Measurements from ENCODE around the gene IL21R.
"Not testable (repeated sequence)": the region's sequence is repeated elsewhere in the genome, so short reads cannot be mapped to it uniquely, and the experiment has no call there.

The IL21R gene

DNA sequence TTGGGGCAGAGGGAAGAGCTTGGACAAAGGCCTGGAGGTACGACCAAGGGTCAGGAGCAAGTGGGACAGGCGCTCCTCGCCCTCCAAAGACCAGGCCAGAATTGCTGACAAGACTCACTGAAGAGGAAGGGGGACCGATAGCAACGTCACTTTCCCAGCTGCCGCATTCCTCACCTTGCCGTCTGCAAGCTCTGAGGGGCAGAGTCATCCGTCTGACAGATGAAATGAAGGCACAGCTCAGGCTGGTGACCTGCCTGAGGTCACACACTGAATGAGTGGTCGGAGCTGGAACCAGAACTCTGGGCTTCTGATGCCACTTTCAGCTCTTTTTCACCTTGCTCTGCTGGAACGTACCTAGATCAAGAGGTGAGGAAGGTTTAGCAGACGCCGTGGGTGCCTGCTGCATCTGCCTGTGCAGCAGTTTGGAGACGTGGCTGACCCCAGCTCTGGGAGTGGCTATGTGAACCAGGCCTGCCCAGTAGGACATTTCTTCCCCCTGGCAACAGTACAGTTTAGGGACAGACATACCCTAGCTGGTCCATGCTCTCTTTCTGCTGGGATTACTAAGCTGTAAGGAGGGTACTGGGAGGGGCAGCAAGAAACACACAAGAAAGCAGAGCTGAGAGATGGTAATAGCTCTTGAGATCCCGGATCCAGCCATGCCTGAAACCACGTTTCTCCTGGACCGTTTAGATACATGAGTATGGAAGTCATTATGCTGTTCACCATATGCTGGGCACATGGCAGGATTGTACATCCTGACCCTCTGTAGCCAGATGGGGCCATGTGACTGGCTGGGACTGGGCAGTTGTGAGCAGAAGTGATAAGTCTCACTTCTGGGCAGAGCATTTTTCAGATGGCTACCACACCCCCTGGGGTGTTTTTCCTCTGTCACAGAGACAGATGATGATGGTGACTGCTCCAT is 50.9 kb downstream of the IL21R start:
- TF ChIP-seq, protein P1, sequence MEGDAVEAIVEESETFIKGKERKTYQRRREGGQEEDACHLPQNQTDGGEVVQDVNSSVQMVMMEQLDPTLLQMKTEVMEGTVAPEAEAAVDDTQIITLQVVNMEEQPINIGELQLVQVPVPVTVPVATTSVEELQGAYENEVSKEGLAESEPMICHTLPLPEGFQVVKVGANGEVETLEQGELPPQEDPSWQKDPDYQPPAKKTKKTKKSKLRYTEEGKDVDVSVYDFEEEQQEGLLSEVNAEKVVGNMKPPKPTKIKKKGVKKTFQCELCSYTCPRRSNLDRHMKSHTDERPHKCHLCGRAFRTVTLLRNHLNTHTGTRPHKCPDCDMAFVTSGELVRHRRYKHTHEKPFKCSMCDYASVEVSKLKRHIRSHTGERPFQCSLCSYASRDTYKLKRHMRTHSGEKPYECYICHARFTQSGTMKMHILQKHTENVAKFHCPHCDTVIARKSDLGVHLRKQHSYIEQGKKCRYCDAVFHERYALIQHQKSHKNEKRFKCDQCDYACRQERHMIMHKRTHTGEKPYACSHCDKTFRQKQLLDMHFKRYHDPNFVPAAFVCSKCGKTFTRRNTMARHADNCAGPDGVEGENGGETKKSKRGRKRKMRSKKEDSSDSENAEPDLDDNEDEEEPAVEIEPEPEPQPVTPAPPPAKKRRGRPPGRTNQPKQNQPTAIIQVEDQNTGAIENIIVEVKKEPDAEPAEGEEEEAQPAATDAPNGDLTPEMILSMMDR (IDR thresholded peaks at IDR 0.05; ENCODE audit: insufficient read depth, low read depth, low read length, missing control alignments) = no peak
- H3K4me3 ChIP-seq (ENCODE audit: low read length) = no peak overlapping the region
- DNase-seq (ENCODE audit: low read depth) = no peak

DNA sequence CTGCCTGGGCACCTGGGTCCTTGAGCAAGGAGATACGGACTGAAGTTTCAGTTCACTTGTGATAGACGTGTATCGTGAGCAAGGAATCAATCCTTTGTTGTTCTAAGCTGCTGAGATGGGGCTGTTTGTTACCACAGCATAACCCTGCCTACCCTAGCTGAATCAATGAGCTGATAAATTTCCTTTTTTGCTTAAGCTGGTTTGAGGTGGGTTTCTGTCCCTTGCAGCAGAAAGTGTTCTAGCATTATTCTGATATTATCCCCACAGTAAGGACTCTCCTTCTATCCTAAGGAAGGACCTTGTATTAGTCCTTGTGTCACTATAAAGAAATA is 51.5 kb downstream of the IL21R start:
- H3K4me3 ChIP-seq (ENCODE audit: low read length) = no peak overlapping the region
- TF ChIP-seq, protein P1 (IDR thresholded peaks at IDR 0.05; ENCODE audit: insufficient read depth, low read depth, low read length, missing control alignments) = no peak

DNA sequence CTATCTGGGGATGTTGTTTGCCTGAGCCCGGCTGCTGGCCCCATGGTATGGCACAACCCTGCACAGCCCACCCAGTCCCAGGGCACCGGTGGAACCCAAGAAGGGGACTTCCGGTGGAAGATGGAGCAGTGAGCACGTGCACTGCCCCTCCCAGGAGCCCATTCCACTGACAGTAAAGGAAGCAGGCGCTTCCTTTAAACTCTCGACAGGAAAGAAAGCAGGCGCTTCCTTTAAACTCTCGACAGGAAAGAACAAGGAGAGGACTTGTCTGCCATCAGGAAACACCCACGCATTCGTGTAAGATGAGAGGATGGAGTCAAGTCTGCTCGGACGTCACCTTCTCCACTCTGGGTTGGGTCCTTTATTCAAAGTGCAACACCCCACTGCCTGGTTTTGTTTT is 53.7 kb downstream of the IL21R start:
- TF ChIP-seq, protein P1 (IDR thresholded peaks at IDR 0.05; ENCODE audit: insufficient read depth, low read depth, low read length, missing control alignments) = no peak
- DNase-seq (ENCODE audit: low read depth) = peak; percentile 71
- H3K4me3 ChIP-seq (ENCODE audit: low read length) = no peak overlapping the region

More for the DNA sequence above, 51.5 kb downstream of the IL21R start:
- no peak for DNase-seq (ENCODE audit: low read depth)

DNA sequence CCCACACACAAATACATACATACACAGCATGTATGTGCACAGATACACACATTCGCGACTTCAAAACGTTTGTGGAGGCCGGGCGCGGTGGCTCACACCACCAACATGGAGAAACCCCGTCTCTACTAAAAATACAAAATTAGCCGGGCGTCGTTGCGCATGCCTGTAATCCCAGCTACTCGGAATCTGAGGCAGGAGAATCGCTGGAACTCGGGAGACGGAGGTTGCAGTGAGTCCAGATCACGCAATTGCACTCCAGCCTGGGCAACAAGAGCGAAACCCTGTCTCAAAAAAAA is 55.6 kb downstream of the IL21R start:
- DNase-seq (ENCODE audit: low read depth); H3K4me3 ChIP-seq (ENCODE audit: low read length): not testable (repeated sequence)

DNA sequence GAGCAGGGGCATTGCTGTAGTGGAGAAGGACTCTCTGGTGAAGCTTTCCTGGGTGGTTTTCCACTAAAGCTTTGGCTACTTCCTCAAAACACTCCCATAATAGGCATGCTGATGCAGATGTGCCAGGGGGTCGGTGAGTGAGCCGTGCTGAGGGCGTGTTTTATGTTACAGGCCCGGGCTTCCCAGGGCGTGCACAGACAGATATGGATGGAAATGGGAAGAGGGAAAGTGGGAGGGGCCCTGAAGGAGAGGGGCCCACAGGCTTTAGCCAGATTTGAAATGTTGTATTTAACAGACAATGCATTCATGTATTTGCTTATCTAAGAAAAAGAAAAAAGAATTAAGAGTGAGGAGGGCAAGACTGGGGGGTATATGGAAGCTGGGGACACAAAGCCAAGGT is 56.3 kb downstream of the IL21R start:
- DNase-seq (ENCODE audit: low read depth) = peak; percentile 92
- TF ChIP-seq, protein P1 (IDR thresholded peaks at IDR 0.05; ENCODE audit: insufficient read depth, low read depth, low read length, missing control alignments) = no peak
- no peak overlapping the region for H3K4me3 ChIP-seq (ENCODE audit: low read length)

DNA sequence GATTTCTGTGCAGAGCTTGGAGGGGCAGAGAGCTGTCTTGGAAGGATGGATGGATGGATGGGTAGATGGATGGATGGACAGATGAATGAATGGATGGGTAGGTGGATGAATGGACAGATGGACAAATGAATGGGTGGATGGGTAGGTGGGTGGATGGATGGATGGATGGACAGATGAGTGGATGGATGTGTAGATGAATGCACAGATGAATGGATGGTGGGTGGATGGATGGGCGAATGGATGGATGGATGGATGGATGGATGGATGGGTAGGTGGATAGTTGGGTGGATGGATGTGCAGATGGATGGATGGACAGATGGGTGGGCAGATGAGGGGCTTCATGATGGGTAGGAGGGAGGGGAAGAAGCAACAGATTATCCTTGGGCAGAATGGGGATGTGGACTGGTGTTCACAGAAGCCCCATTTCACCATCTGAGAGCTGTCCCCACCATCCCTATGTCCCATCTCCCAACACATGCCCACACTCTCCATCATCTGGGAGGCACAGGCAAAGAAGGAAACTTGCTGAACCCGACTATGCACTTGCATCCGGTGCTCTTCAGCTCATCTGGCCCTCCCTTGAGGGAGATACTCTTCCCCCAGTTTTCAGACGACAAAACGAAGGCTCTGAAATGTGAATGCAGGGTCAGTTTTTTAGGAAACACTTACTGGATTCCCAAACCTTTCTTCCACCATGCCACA is 57.2 kb downstream of the IL21R start:
- TF ChIP-seq, protein P1 (IDR thresholded peaks at IDR 0.05; ENCODE audit: insufficient read depth, low read depth, low read length, missing control alignments) = no peak
- H3K4me3 ChIP-seq (ENCODE audit: low read length) = no peak overlapping the region
- DNase-seq (ENCODE audit: low read depth) = no peak

DNA sequence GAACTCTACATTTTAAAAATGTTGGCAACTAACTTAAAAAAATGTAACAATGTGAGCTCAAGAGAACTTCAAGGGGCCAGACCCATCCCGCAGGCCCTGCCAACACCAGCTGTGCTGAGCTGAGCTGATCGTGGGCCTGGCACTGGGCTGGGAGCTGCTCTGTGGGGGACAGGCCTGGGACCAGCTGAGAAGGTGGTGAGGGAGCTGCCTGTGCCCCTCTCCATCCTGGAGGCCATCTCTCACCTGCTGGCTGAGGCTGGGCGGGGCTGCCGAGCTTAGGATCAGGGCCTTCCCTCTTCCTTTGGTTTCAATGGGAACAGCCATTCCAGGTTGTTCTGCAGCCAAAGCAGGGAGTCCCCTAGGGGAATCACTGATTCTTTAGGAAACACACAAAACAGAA is 58.2 kb downstream of the IL21R start:
- DNase-seq (ENCODE audit: low read depth) = no peak

More for the DNA sequence above, 58.2 kb downstream of the IL21R start:
- TF ChIP-seq, protein P1 (IDR thresholded peaks at IDR 0.05; ENCODE audit: insufficient read depth, low read depth, low read length, missing control alignments) = no peak
- H3K4me3 ChIP-seq (ENCODE audit: low read length) = no peak overlapping the region

Data from epithelial cell of esophagus (primary cell).